ENCODE measurements around the gene SMU1.

SMU1 gene

DNA sequence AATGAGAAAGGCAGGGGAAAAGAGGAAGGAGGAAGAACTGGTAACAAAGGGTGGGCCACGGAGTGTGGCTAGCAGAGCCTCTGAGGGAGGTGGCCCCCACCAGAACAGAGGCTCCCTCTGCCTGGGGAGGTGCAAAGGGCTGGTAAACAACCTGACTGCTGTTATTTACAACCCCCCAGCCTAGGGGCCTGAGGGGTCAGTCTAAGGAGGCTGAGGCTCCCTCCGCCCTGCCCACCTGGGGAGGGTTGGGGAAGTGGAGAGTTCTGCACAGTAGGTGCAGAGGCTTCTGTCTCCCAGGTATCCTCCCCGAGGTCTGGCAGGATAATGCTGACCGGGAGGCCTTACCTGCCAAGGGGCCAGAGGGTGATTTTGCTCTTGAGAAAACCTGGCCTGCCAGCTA lies 35.6 kb upstream of the SMU1 start:
- CTCF ChIA-PET: interaction anchor here (0.5 kb wide), 1 partner anchor 646 kb away, joined by 3 read pairs; no protein-coding TSS in a partner anchor
- TF ChIP-seq ZNF843 (tag by site-specific recombination; IDR thresholded peaks at IDR 0.05): no peak
- TF ChIP-seq, protein P1, sequence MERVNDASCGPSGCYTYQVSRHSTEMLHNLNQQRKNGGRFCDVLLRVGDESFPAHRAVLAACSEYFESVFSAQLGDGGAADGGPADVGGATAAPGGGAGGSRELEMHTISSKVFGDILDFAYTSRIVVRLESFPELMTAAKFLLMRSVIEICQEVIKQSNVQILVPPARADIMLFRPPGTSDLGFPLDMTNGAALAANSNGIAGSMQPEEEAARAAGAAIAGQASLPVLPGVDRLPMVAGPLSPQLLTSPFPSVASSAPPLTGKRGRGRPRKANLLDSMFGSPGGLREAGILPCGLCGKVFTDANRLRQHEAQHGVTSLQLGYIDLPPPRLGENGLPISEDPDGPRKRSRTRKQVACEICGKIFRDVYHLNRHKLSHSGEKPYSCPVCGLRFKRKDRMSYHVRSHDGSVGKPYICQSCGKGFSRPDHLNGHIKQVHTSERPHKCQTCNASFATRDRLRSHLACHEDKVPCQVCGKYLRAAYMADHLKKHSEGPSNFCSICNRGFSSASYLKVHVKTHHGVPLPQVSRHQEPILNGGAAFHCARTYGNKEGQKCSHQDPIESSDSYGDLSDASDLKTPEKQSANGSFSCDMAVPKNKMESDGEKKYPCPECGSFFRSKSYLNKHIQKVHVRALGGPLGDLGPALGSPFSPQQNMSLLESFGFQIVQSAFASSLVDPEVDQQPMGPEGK (tag by site-specific recombination; IDR thresholded peaks at IDR 0.05): no peak
- no peak for TF ChIP-seq ZNF175 (tag by site-specific recombination; IDR thresholded peaks at IDR 0.05)
- TF ChIP-seq, protein P2, sequence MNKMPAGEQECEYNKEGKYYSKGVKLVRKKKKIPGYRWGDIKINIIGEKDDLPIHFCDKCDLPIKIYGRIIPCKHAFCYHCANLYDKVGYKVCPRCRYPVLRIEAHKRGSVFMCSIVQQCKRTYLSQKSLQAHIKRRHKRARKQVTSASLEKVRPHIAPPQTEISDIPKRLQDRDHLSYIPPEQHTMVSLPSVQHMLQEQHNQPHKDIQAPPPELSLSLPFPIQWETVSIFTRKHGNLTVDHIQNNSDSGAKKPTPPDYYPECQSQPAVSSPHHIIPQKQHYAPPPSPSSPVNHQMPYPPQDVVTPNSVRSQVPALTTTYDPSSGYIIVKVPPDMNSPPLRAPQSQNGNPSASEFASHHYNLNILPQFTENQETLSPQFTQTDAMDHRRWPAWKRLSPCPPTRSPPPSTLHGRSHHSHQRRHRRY (tag by site-specific recombination; IDR thresholded peaks at IDR 0.05): no peak
- TF ChIP-seq ZNF768 (tag by site-specific recombination; IDR thresholded peaks at IDR 0.05): no peak
- no peak for TF ChIP-seq ZNF214 (tag by site-specific recombination; IDR thresholded peaks at IDR 0.05; ENCODE audit: borderline replicate concordance)
- no peaks in the 10 kb centered on the region for H3K9me3 ChIP-seq (ENCODE audit: control insufficient read depth, insufficient read depth, low read depth, low read length)
- no peaks in the 10 kb centered on the region for H3K4me1 ChIP-seq (ENCODE audit: control insufficient read depth, insufficient read depth, low read length)
- POLR2A ChIA-PET: interaction anchor here (0.6 kb wide), 1 partner anchor 178 kb away, joined by 10 read pairs; the partner anchor contains the start of gene NFX1
- H3K27ac ChIP-seq (ENCODE audit: extremely low read depth, low read depth, low read length): no peak overlapping the region
- peaks cover 0 to 45% of the 10 kb centered on the region in 2 experiments; a peak in 1 of 3 replicates for H3K36me3 ChIP-seq (ENCODE audit: control insufficient read depth in 2 of 2, insufficient read depth in 1 of 2, low read length in 2 of 2)
- no peak overlapping the region for H3K4me3 ChIP-seq (ENCODE audit: low read depth, low read length)

DNA sequence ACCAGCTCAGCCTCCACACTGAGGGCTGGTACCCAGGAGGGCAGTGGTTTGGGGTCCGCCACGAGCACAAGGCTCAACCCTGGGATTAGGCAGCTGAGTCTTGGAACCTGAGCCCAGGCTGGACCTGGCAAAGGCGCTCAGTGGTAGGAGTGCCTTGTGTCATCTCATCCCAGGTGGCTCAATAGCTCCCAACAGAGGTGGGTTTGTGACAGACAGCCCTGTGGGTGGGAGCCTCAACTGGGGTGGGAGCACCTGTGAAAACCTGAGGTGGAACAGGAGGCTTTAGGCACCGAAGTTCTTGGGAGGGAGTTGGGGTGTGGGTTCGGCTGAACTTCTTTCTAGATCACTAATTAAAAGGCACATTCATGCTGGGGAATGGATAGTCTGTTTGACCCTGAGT lies 35.2 kb upstream of the SMU1 start:
- peaks cover 0 to 42% of the 10 kb centered on the region in 2 experiments; a peak in 1 of 3 replicates for H3K36me3 ChIP-seq (ENCODE audit: control insufficient read depth in 2 of 2, insufficient read depth in 1 of 2, low read length in 2 of 2)
- ChIA-PET POLR2A (interaction anchor here (0.6 kb wide), 1 partner anchor 178 kb away, joined by 10 read pairs; the partner anchor contains the start of gene NFX1), CTCF (interaction anchor here (0.5 kb wide), 1 partner anchor 646 kb away, joined by 3 read pairs; no protein-coding TSS in a partner anchor)
- no peak overlapping the region for H3K4me3 ChIP-seq (ENCODE audit: low read depth, low read length)
- H3K27ac ChIP-seq (ENCODE audit: extremely low read depth, low read depth, low read length): no peak overlapping the region
- no peaks in the 10 kb centered on the region for H3K4me1 ChIP-seq (ENCODE audit: control insufficient read depth, insufficient read depth, low read length)
- no peaks in the 10 kb centered on the region for H3K9me3 ChIP-seq (ENCODE audit: control insufficient read depth, insufficient read depth, low read depth, low read length)
- TF ChIP-seq, protein P3, sequence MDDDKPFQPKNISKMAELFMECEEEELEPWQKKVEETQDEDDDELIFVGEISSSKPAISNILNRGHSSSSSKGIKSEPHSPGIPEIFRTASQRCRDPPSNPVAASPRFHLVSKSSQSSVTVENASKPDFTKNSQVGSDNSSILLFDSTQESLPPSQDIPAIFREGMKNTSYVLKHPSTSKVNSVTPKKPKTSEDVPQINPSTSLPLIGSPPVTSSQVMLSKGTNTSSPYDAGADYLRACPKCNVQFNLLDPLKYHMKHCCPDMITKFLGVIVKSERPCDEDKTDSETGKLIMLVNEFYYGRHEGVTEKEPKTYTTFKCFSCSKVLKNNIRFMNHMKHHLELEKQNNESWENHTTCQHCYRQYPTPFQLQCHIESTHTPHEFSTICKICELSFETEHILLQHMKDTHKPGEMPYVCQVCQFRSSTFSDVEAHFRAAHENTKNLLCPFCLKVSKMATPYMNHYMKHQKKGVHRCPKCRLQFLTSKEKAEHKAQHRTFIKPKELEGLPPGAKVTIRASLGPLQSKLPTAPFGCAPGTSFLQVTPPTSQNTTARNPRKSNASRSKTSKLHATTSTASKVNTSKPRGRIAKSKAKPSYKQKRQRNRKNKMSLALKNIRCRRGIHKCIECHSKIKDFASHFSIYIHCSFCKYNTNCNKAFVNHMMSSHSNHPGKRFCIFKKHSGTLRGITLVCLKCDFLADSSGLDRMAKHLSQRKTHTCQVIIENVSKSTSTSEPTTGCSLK (tag by site-specific recombination; IDR thresholded peaks at IDR 0.05): no peak
- TF ChIP-seq, protein P4, sequence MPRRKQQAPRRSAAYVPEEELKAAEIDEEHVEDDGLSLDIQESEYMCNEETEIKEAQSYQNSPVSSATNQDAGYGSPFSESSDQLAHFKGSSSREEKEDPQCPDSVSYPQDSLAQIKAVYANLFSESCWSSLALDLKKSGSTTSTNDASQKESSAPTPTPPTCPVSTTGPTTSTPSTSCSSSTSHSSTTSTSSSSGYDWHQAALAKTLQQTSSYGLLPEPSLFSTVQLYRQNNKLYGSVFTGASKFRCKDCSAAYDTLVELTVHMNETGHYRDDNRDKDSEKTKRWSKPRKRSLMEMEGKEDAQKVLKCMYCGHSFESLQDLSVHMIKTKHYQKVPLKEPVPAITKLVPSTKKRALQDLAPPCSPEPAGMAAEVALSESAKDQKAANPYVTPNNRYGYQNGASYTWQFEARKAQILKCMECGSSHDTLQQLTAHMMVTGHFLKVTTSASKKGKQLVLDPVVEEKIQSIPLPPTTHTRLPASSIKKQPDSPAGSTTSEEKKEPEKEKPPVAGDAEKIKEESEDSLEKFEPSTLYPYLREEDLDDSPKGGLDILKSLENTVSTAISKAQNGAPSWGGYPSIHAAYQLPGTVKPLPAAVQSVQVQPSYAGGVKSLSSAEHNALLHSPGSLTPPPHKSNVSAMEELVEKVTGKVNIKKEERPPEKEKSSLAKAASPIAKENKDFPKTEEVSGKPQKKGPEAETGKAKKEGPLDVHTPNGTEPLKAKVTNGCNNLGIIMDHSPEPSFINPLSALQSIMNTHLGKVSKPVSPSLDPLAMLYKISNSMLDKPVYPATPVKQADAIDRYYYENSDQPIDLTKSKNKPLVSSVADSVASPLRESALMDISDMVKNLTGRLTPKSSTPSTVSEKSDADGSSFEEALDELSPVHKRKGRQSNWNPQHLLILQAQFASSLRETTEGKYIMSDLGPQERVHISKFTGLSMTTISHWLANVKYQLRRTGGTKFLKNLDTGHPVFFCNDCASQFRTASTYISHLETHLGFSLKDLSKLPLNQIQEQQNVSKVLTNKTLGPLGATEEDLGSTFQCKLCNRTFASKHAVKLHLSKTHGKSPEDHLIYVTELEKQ (tag by site-specific recombination; IDR thresholded peaks at IDR 0.05; ENCODE audit: borderline replicate concordance): no peak
- no peak for TF ChIP-seq MEIS1 (CRISPR knock-in tag; IDR thresholded peaks at IDR 0.05; ENCODE audit: borderline replicate concordance)

DNA sequence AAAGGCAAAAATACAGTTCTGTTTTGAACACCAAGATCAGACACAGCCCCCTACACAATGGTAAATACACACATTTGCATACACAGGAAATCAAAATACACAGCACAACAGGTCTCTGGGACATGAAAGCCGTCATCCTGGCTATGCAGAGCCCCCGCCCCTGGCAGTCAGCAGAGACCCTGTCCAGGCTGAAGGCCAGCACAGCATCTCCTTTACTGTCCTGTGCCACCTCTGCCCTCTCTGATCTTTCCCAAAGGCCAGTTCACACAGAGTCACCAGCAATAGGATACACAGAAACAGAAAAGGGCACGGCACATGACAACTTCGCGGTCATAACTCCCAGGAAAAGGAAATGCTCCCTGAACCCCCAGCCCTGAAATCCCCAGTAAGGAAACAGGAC lies 34.2 kb upstream of the SMU1 start:
- peaks cover 0 to 42% of the 10 kb centered on the region in 2 experiments; a peak in 1 of 3 replicates for H3K36me3 ChIP-seq (ENCODE audit: control insufficient read depth in 2 of 2, insufficient read depth in 1 of 2, low read length in 2 of 2)
- H3K9me3 ChIP-seq (ENCODE audit: control insufficient read depth, insufficient read depth, low read depth, low read length): no peaks in the 10 kb centered on the region
- CTCF ChIA-PET: no interaction called here
- H3K4me3 ChIP-seq (ENCODE audit: low read depth, low read length): no peak overlapping the region
- POLR2A ChIA-PET: no interaction called here
- H3K4me1 ChIP-seq (ENCODE audit: control insufficient read depth, insufficient read depth, low read length): no peaks in the 10 kb centered on the region
- H3K27ac ChIP-seq (ENCODE audit: extremely low read depth, low read depth, low read length): no peak overlapping the region
- TF ChIP-seq ZFHX2 (tag by site-specific recombination; conservative IDR thresholded peaks at IDR 0.05) (no peak), ZNF433 (tag by site-specific recombination; IDR thresholded peaks at IDR 0.05; ENCODE audit: low read depth) (no peak), ZNF132 (tag by site-specific recombination; IDR thresholded peaks at IDR 0.05; ENCODE audit: borderline replicate concordance) (no peak), ZNF791 (tag by site-specific recombination; IDR thresholded peaks at IDR 0.05) (no peak), ZNF660 (tag by site-specific recombination; IDR thresholded peaks at IDR 0.05) (no peak), ZNF792 (tag by site-specific recombination; IDR thresholded peaks at IDR 0.05) (no peak), YY1 (tag by site-specific recombination; IDR thresholded peaks at IDR 0.05) (no peak), ZFP37 (tag by site-specific recombination; IDR thresholded peaks at IDR 0.05) (no peak), ZNF350 (tag by site-specific recombination; IDR thresholded peaks at IDR 0.05) (no peak)
- TF ChIP-seq, protein P5, sequence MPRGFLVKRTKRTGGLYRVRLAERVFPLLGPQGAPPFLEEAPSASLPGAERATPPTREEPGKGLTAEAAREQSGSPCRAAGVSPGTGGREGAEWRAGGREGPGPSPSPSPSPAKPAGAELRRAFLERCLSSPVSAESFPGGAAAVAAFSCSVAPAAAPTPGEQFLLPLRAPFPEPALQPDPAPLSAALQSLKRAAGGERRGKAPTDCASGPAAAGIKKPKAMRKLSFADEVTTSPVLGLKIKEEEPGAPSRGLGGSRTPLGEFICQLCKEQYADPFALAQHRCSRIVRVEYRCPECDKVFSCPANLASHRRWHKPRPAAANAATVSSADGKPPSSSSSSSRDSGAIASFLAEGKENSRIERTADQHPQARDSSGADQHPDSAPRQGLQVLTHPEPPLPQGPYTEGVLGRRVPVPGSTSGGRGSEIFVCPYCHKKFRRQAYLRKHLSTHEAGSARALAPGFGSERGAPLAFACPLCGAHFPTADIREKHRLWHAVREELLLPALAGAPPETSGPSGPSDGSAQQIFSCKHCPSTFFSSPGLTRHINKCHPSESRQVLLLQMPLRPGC (tag by site-specific recombination; IDR thresholded peaks at IDR 0.05): no peak
